BLaER1 (cell line): ENCODE data around the gene COL17A1.

Experiments used
- H3K27ac ChIP-seq: shearing (Covaris generic); formaldehyde crosslinking; 2 replicates; pipeline ENCODE4 v1.8.1; 2022
- H3K27me3 ChIP-seq: shearing (Covaris generic); formaldehyde crosslinking; 2 replicates; pipeline ENCODE4 v1.8.1; 2022
- H3K36me3 ChIP-seq: shearing (Covaris generic); formaldehyde crosslinking; 2 replicates; pipeline ENCODE4 v1.8.1; 2022
- H3K4me1 ChIP-seq: shearing (Covaris generic); formaldehyde crosslinking; 2 replicates; pipeline ENCODE4 v1.8.1; 2022
- H3K4me2 ChIP-seq: shearing (Covaris generic); formaldehyde crosslinking; 2 replicates; pipeline ENCODE4 v1.8.1; 2022
- H3K4me3 ChIP-seq: shearing (Covaris generic); formaldehyde crosslinking; 2 replicates; pipeline ENCODE4 v1.8.1; 2022
- H3K9ac ChIP-seq: shearing (Covaris generic); formaldehyde crosslinking; 2 replicates; pipeline ENCODE4 v1.8.1; 2022
- H3K9me3 ChIP-seq: shearing (Covaris generic); formaldehyde crosslinking; 2 replicates; pipeline ENCODE4 v1.8.1; 2022
- H4K20me1 ChIP-seq: shearing (Covaris generic); formaldehyde crosslinking; 2 replicates; pipeline ENCODE4 v1.8.1; 2022
- Cebpa-rat ChIP-seq: shearing (Covaris generic); IDR thresholded peaks from 2 replicates; pipeline ENCODE4 v1.8.1; 2022

COL17A1 gene

GRCh38 chr10:104085801-104086400 is at the start of gene COL17A1:
Gene COL17A1 (minus strand): TSS chr10:104085880. CDS start chr10:104080673, 5,207 bp downstream.
- TF ChIP-seq Cebpa-rat = no peak
- no peaks in the 10 kb centered on the region for H4K20me1 ChIP-seq

GRCh38 chr10:104130041-104130440 is 44.4 kb upstream of the COL17A1 start:
- no peaks in the 10 kb centered on the region for H3K4me1 ChIP-seq
- peaks cover 10% of the 10 kb centered on the region for H3K36me3 ChIP-seq
- H3K27ac ChIP-seq = no peak overlapping the region
- H3K9me3 ChIP-seq = no peaks in the 10 kb centered on the region
- no peaks in the 10 kb centered on the region for H4K20me1 ChIP-seq
- TF ChIP-seq Cebpa-rat = no peak
- no peaks in the 10 kb centered on the region for H3K27me3 ChIP-seq
- H3K4me3 ChIP-seq = no peak overlapping the region
- no peak overlapping the region for H3K9ac ChIP-seq
- no peak overlapping the region for H3K4me2 ChIP-seq

More at GRCh38 chr10:104085801-104086400, at the start of gene COL17A1:
- Histone ChIP-seq H3K4me3 (no peak within 1 kb of the TSS), H3K36me3 (no peaks in the 10 kb centered on the region), H3K27me3 (no peaks in the 10 kb centered on the region), H3K4me1 (no peaks in the 10 kb centered on the region), H3K9ac (no peak within 1 kb of the TSS), H3K9me3 (no peaks in the 10 kb centered on the region), H3K27ac (no peak within 1 kb of the TSS), H3K4me2 (no peak within 1 kb of the TSS)

GRCh38 chr10:104128214-104128613 is 42.5 kb upstream of the COL17A1 start:
- Histone ChIP-seq H3K4me3 (no peak overlapping the region), H4K20me1 (no peaks in the 10 kb centered on the region), H3K27me3 (no peaks in the 10 kb centered on the region), H3K27ac (no peak overlapping the region), H3K4me1 (peaks cover 10% of the 10 kb centered on the region), H3K9ac (no peak overlapping the region), H3K4me2 (no peak overlapping the region), H3K36me3 (peaks cover 14% of the 10 kb centered on the region), H3K9me3 (no peaks in the 10 kb centered on the region)
- TF ChIP-seq Cebpa-rat = no peak

- Histone ChIP-seq H3K4me3 (no peak overlapping the region), H3K27ac (no peak overlapping the region), H4K20me1 (no peaks in the 10 kb centered on the region), H3K4me2 (no peak overlapping the region), H3K9ac (no peak overlapping the region), H3K27me3 (no peaks in the 10 kb centered on the region), H3K4me1 (peaks cover 18% of the 10 kb centered on the region), H3K9me3 (no peaks in the 10 kb centered on the region), H3K36me3 (peaks cover 14% of the 10 kb centered on the region)
- TF ChIP-seq Cebpa-rat = no peak
These were observed 41.7 kb upstream of the COL17A1 start for GRCh38 chr10:104127411-104127810.

DNA sequence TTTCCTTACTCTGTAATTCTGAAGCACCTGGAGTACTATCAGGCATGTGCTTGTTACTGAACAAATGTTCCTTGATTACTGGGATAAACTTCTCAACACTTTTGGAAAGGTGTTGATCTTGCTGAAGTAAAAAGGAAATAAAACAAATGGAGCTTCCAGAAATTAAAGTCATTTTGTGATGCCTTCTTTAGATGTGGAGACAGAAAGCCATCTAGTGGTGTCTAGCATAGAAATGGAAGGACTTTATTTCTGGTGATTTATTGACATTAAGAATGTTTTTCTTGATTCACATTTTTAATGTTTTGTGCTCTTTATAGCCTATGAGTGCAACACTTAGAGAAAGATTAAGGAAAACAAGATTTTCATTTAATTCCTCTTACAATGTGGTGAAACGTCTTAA is 37.7 kb upstream of the COL17A1 start:
- peaks cover 14% of the 10 kb centered on the region for H3K36me3 ChIP-seq
- no peak overlapping the region for H3K9ac ChIP-seq
- H3K9me3 ChIP-seq = no peaks in the 10 kb centered on the region
- peak overlapping the region; percentile 85 for H3K4me2 ChIP-seq
- no peaks in the 10 kb centered on the region for H4K20me1 ChIP-seq
- no peak for TF ChIP-seq Cebpa-rat
- no peak overlapping the region for H3K27ac ChIP-seq
- H3K27me3 ChIP-seq = no peaks in the 10 kb centered on the region
- H3K4me1 ChIP-seq = peaks cover 26% of the 10 kb centered on the region
- H3K4me3 ChIP-seq = no peak overlapping the region

DNA sequence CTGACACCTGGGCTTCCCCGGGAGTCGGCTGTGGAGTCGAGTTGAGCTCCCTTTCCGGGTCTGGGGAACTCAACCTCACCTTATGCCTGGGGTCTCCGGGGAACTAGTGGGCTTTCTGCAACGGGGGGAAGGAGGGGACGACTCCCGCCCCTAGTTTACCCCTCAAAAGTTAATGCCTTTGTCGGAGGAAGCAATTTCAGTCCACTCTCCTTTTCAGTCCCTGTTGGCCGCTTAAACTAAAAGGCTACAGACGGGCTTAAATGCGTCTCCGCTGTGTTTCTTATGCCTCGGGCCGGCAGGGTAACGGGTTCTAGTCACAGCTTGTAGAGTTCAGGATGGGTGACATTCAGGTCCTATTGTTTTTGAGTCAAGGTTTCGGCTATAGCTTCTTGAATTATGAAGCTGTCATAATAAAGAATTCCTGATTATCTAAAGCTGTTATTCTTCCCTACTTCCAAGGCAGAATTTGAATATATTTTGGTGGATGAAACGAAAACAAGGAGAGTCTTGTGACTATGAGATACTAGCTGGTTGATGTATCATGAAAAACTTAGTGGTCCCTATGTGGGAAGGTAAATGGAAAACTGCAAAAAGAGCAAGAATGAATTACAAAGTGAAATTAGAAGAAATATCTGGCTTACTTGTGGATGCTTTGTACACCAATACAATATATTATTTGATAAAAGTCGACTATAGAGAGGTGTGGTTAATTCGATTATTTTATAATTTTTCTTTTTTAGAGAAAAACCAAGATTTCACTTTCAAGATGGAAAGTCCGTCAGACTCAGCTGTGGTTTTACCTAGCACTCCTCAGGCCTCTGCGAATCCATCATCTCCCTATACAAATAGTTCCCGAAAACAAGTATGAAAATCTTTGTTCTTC is 36.8 kb upstream of the COL17A1 start:
- Histone ChIP-seq H3K9ac (peak overlapping the region; percentile 90), H3K27ac (peak overlapping the region; percentile 90), H3K4me3 (peak overlapping the region; percentile 89), H3K4me2 (peak overlapping the region; percentile 85), H3K9me3 (no peaks in the 10 kb centered on the region), H3K36me3 (peaks cover 14% of the 10 kb centered on the region), H4K20me1 (no peaks in the 10 kb centered on the region), H3K27me3 (no peaks in the 10 kb centered on the region), H3K4me1 (peaks cover 26% of the 10 kb centered on the region)
- no peak for TF ChIP-seq Cebpa-rat

- no peaks in the 10 kb centered on the region for H3K27me3 ChIP-seq
- H3K4me1 ChIP-seq = peaks cover 26% of the 10 kb centered on the region
- H3K36me3 ChIP-seq = peaks cover 12% of the 10 kb centered on the region
- H3K4me3 ChIP-seq = peak within 1 kb of the TSS; percentile 89
- no peaks in the 10 kb centered on the region for H4K20me1 ChIP-seq
- peak within 1 kb of the TSS; percentile 90 for H3K9ac ChIP-seq
- no peak for TF ChIP-seq Cebpa-rat
- H3K27ac ChIP-seq = peak within 1 kb of the TSS; percentile 93
- H3K9me3 ChIP-seq = no peaks in the 10 kb centered on the region
- peak within 1 kb of the TSS; percentile 88 for H3K4me2 ChIP-seq
These were observed 36.0 kb upstream of the COL17A1 start, which contains the start of gene SFR1 for GRCh38 chr10:104121485-104122224. Gene SFR1 (plus strand): TSS chr10:104122171. CDS start chr10:104122184, 13 bp downstream.

- Histone ChIP-seq H3K9ac (peak overlapping the region; percentile 83), H3K36me3 (peaks cover 9% of the 10 kb centered on the region), H3K4me2 (peak overlapping the region; percentile 88), H4K20me1 (no peaks in the 10 kb centered on the region), H3K4me3 (peak overlapping the region; percentile 89), H3K27ac (peak overlapping the region; percentile 93), H3K4me1 (peaks cover 26% of the 10 kb centered on the region), H3K27me3 (no peaks in the 10 kb centered on the region), H3K9me3 (no peaks in the 10 kb centered on the region)
- no peak for TF ChIP-seq Cebpa-rat
These were observed 35.3 kb upstream of the COL17A1 start for GRCh38 chr10:104120903-104121484.

DNA sequence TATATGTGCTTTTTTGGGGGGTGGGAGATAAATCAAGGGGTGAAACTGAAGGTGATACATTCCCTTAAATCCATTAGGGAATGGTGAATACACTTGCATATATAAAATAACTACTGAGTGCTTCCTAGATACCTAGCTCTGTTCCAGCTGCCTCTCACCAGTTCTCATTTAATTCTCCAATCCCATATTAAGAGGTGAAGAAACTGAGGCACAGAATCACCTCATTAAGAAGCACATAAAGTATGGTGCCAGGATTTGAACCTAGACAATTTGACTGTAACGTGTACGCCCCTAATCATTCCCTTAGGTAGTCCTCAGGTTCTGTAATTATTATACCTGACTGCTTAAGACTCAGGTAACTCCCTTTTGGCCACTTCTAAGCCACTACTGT is 34.8 kb upstream of the COL17A1 start:
- Histone ChIP-seq H3K27ac (peak overlapping the region; percentile 93), H3K27me3 (no peaks in the 10 kb centered on the region), H3K4me2 (peak overlapping the region; percentile 88), H3K4me3 (peak overlapping the region; percentile 89), H4K20me1 (no peaks in the 10 kb centered on the region), H3K9me3 (no peaks in the 10 kb centered on the region), H3K4me1 (peaks cover 26% of the 10 kb centered on the region), H3K9ac (peak overlapping the region; percentile 83), H3K36me3 (peaks cover 5% of the 10 kb centered on the region; the same call in 1 of the 2 replicates)
- TF ChIP-seq Cebpa-rat = no peak
